Measurements from ENCODE around the gene ATF2.
A peak's percentile ranks its signal among the peaks of the same experiment; 100 is the strongest.

ATF2 gene

GRCh38 chr2:175181877-175182308, 13.9 kb upstream of the ATF2 start:
- no peaks in the 10 kb centered on the region for H3K27me3 ChIP-seq (ENCODE audit: control insufficient read depth in 2 of 2, insufficient read depth in 2 of 2, low read length in 2 of 2)
- peak overlapping the region; percentile 90 to 96 for H3K4me3 ChIP-seq (ENCODE audit: low read length in 2 of 2)
- peak overlapping the region; percentile 94 to 96 for H3K27ac ChIP-seq (ENCODE audit: low read depth in 2 of 2, low read length in 2 of 2)
- H3K9me3 ChIP-seq (ENCODE audit: control insufficient read depth in 2 of 2, low read length in 2 of 2), result no peaks in the 10 kb centered on the region
- peaks cover 26 to 29% of the 10 kb centered on the region in 2 donors for H3K36me3 ChIP-seq (ENCODE audit: control insufficient read depth in 2 of 2, insufficient read depth in 2 of 2, low read length in 2 of 2)
- H3K4me1 ChIP-seq (ENCODE audit: control insufficient read depth in 2 of 2, insufficient read depth in 2 of 2, low read length in 2 of 2), result peaks cover 0 to 4% of the 10 kb centered on the region in 2 donors
- H3K9ac ChIP-seq (ENCODE audit: low read depth in 1 of 2, low read length in 2 of 2), result peak overlapping the region; percentile 60 to 99

GRCh38 chr2:175181104-175181876, 13.3 kb upstream of the ATF2 start, which contains the start of gene ATP5MC3:
TSS of gene ATP5MC3 (minus strand) at chr2:175181710. CDS start at chr2:175181393, 317 bp downstream.
- H3K9ac ChIP-seq (ENCODE audit: low read depth in 1 of 2, low read length in 2 of 2), result peak within 1 kb of the TSS; percentile 99
- H3K9me3 ChIP-seq (ENCODE audit: control insufficient read depth in 2 of 2, low read length in 2 of 2), result no peaks in the 10 kb centered on the region
- H3K27me3 ChIP-seq (ENCODE audit: control insufficient read depth in 2 of 2, insufficient read depth in 2 of 2, low read length in 2 of 2), result no peaks in the 10 kb centered on the region
- peaks cover 0 to 4% of the 10 kb centered on the region in 2 donors for H3K4me1 ChIP-seq (ENCODE audit: control insufficient read depth in 2 of 2, insufficient read depth in 2 of 2, low read length in 2 of 2)
- H3K36me3 ChIP-seq (ENCODE audit: control insufficient read depth in 2 of 2, insufficient read depth in 2 of 2, low read length in 2 of 2), result peaks cover 31 to 33% of the 10 kb centered on the region in 2 donors
- H3K4me3 ChIP-seq (ENCODE audit: low read length in 2 of 2), result peak within 1 kb of the TSS; percentile 90 to 96
- H3K27ac ChIP-seq (ENCODE audit: low read depth in 2 of 2, low read length in 2 of 2), result peak within 1 kb of the TSS; percentile 94 to 96

GRCh38 chr2:175180701-175181103, 12.7 kb upstream of the ATF2 start:
- H3K4me1 ChIP-seq (ENCODE audit: control insufficient read depth in 2 of 2, insufficient read depth in 2 of 2, low read length in 2 of 2), result peaks cover 0 to 4% of the 10 kb centered on the region in 2 donors
- no peaks in the 10 kb centered on the region for H3K27me3 ChIP-seq (ENCODE audit: control insufficient read depth in 2 of 2, insufficient read depth in 2 of 2, low read length in 2 of 2)
- H3K9ac ChIP-seq (ENCODE audit: low read depth in 1 of 2, low read length in 2 of 2), result peak overlapping the region; percentile 99
- peak overlapping the region; percentile 90 to 96 for H3K4me3 ChIP-seq (ENCODE audit: low read length in 2 of 2)
- peak overlapping the region; percentile 94 to 96 for H3K27ac ChIP-seq (ENCODE audit: low read depth in 2 of 2, low read length in 2 of 2)
- peaks cover 35 to 38% of the 10 kb centered on the region in 2 donors for H3K36me3 ChIP-seq (ENCODE audit: control insufficient read depth in 2 of 2, insufficient read depth in 2 of 2, low read length in 2 of 2)
- no peaks in the 10 kb centered on the region for H3K9me3 ChIP-seq (ENCODE audit: control insufficient read depth in 2 of 2, low read length in 2 of 2)

GRCh38 chr2:175176624-175177023, 8.6 kb upstream of the ATF2 start:
- H3K27ac ChIP-seq (ENCODE audit: low read depth in 2 of 2, low read length in 2 of 2), result no peak overlapping the region
- H3K4me3 ChIP-seq (ENCODE audit: low read length in 2 of 2), result no peak overlapping the region
- peaks cover 47% of the 10 kb centered on the region in 2 donors for H3K36me3 ChIP-seq (ENCODE audit: control insufficient read depth in 2 of 2, insufficient read depth in 2 of 2, low read length in 2 of 2)
- H3K9ac ChIP-seq (ENCODE audit: low read depth in 1 of 2, low read length in 2 of 2), result no peak overlapping the region
- peaks cover 0 to under 1% of the 10 kb centered on the region in 2 donors for H3K4me1 ChIP-seq (ENCODE audit: control insufficient read depth in 2 of 2, insufficient read depth in 2 of 2, low read length in 2 of 2)
- H3K9me3 ChIP-seq (ENCODE audit: control insufficient read depth in 2 of 2, low read length in 2 of 2), result no peaks in the 10 kb centered on the region
- H3K27me3 ChIP-seq (ENCODE audit: control insufficient read depth in 2 of 2, insufficient read depth in 2 of 2, low read length in 2 of 2), result no peaks in the 10 kb centered on the region

- H3K27me3 ChIP-seq (ENCODE audit: control insufficient read depth in 2 of 2, insufficient read depth in 2 of 2, low read length in 2 of 2), result no peaks in the 10 kb centered on the region
- no peaks in the 10 kb centered on the region for H3K4me1 ChIP-seq (ENCODE audit: control insufficient read depth in 2 of 2, insufficient read depth in 2 of 2, low read length in 2 of 2)
- peaks cover 47 to 48% of the 10 kb centered on the region in 2 donors for H3K36me3 ChIP-seq (ENCODE audit: control insufficient read depth in 2 of 2, insufficient read depth in 2 of 2, low read length in 2 of 2)
- no peak overlapping the region for H3K27ac ChIP-seq (ENCODE audit: low read depth in 2 of 2, low read length in 2 of 2)
- H3K9ac ChIP-seq (ENCODE audit: low read depth in 1 of 2, low read length in 2 of 2), result no peak overlapping the region
- no peak overlapping the region for H3K4me3 ChIP-seq (ENCODE audit: low read length in 2 of 2)
- H3K9me3 ChIP-seq (ENCODE audit: control insufficient read depth in 2 of 2, low read length in 2 of 2), result no peaks in the 10 kb centered on the region
These were observed 7.9 kb upstream of the ATF2 start for GRCh38 chr2:175175896-175176295.

- Histone ChIP-seq H3K9me3 (ENCODE audit: control insufficient read depth in 2 of 2, low read length in 2 of 2) (no peaks in the 10 kb centered on the region), H3K27me3 (ENCODE audit: control insufficient read depth in 2 of 2, insufficient read depth in 2 of 2, low read length in 2 of 2) (no peaks in the 10 kb centered on the region), H3K9ac (ENCODE audit: low read depth in 1 of 2, low read length in 2 of 2) (no peak overlapping the region), H3K27ac (ENCODE audit: low read depth in 2 of 2, low read length in 2 of 2) (no peak overlapping the region), H3K4me1 (ENCODE audit: control insufficient read depth in 2 of 2, insufficient read depth in 2 of 2, low read length in 2 of 2) (no peaks in the 10 kb centered on the region), H3K36me3 (ENCODE audit: control insufficient read depth in 2 of 2, insufficient read depth in 2 of 2, low read length in 2 of 2) (peaks cover 47 to 48% of the 10 kb centered on the region in 2 donors), H3K4me3 (ENCODE audit: low read length in 2 of 2) (no peak overlapping the region)
These were observed 7.3 kb upstream of the ATF2 start for GRCh38 chr2:175175320-175175719.

GRCh38 chr2:175170659-175171304, 2.8 kb upstream of the ATF2 start:
- Histone ChIP-seq H3K4me3 (ENCODE audit: low read length in 2 of 2) (no peak overlapping the region), H3K4me1 (ENCODE audit: control insufficient read depth in 2 of 2, insufficient read depth in 2 of 2, low read length in 2 of 2) (peaks cover 4 to 5% of the 10 kb centered on the region in 2 donors)

GRCh38 chr2:175169191-175169590, 1.2 kb upstream of the ATF2 start:
- Histone ChIP-seq H3K4me1 (ENCODE audit: control insufficient read depth in 2 of 2, insufficient read depth in 2 of 2, low read length in 2 of 2) (peaks cover 4 to 5% of the 10 kb centered on the region in 2 donors), H3K36me3 (ENCODE audit: control insufficient read depth in 2 of 2, insufficient read depth in 2 of 2, low read length in 2 of 2) (peaks cover 4 to 10% of the 10 kb centered on the region in 2 donors), H3K4me3 (ENCODE audit: low read length in 2 of 2) (peak overlapping the region; percentile 100), H3K9me3 (ENCODE audit: control insufficient read depth in 2 of 2, low read length in 2 of 2) (no peaks in the 10 kb centered on the region), H3K27me3 (ENCODE audit: control insufficient read depth in 2 of 2, insufficient read depth in 2 of 2, low read length in 2 of 2) (no peaks in the 10 kb centered on the region), H3K9ac (ENCODE audit: low read depth in 1 of 2, low read length in 2 of 2) (no peak overlapping the region), H3K27ac (ENCODE audit: low read depth in 2 of 2, low read length in 2 of 2) (no peak overlapping the region)

More at GRCh38 chr2:175170659-175171304, 2.8 kb upstream of the ATF2 start:
- Histone ChIP-seq H3K9me3 (ENCODE audit: control insufficient read depth in 2 of 2, low read length in 2 of 2) (no peaks in the 10 kb centered on the region), H3K36me3 (ENCODE audit: control insufficient read depth in 2 of 2, insufficient read depth in 2 of 2, low read length in 2 of 2) (peaks cover 10 to 14% of the 10 kb centered on the region in 2 donors), H3K9ac (ENCODE audit: low read depth in 1 of 2, low read length in 2 of 2) (no peak overlapping the region), H3K27me3 (ENCODE audit: control insufficient read depth in 2 of 2, insufficient read depth in 2 of 2, low read length in 2 of 2) (no peaks in the 10 kb centered on the region), H3K27ac (ENCODE audit: low read depth in 2 of 2, low read length in 2 of 2) (no peak overlapping the region)

- Histone ChIP-seq H3K27me3 (ENCODE audit: control insufficient read depth in 2 of 2, insufficient read depth in 2 of 2, low read length in 2 of 2) (no peaks in the 10 kb centered on the region), H3K27ac (ENCODE audit: low read depth in 2 of 2, low read length in 2 of 2) (peak overlapping the region; percentile 95 to 97), H3K4me1 (ENCODE audit: control insufficient read depth in 2 of 2, insufficient read depth in 2 of 2, low read length in 2 of 2) (peaks cover 4 to 5% of the 10 kb centered on the region in 2 donors), H3K4me3 (ENCODE audit: low read length in 2 of 2) (peak overlapping the region; percentile 100), H3K9me3 (ENCODE audit: control insufficient read depth in 2 of 2, low read length in 2 of 2) (no peaks in the 10 kb centered on the region), H3K36me3 (ENCODE audit: control insufficient read depth in 2 of 2, insufficient read depth in 2 of 2, low read length in 2 of 2) (peaks cover 4 to 9% of the 10 kb centered on the region in 2 donors), H3K9ac (ENCODE audit: low read depth in 1 of 2, low read length in 2 of 2) (peak overlapping the region; percentile 77 to 89)
These were observed 552 bp upstream of the ATF2 start for GRCh38 chr2:175168564-175168945.

Measured in mucosa of rectum (tissue), 2 donors.